ENCODE data around the gene CUL2. TPM values are rescaled to one million over a fixed set of nuclear protein-coding genes. Genes with fewer than 3 reads are reported as not detected.

The CUL2 gene
- total RNA-seq, 1 experiment from 2014 or later: 36.1 TPM

GRCh38 chr10:35130663-35131062 lies 40.5 kb upstream of the CUL2 start:
- ChIA-PET CTCF (no interaction called here), POLR2A (no interaction called here), RAD21 (ENCODE audit: low non-redundant PET in 1 of 2, low total read pairs in 2 of 2, uncharacterized antibody in 2 of 2, unreplicated experiment in 2 of 2) (no interaction called here)
- H2AFZ ChIP-seq (ENCODE audit: low read depth, low read length, poor library complexity, severe bottlenecking): no peak overlapping the region
- H3K79me2 ChIP-seq (ENCODE audit: insufficient read depth, low read length): peaks cover 35% of the 10 kb centered on the region
- no peak overlapping the region for H3K4me3 ChIP-seq (replicated peaks in 1 of 2; ENCODE audit: low read depth in 1 of 2, low read length in 2 of 2)
- no peaks in the 10 kb centered on the region for H3K9me2 ChIP-seq (ENCODE audit: insufficient read depth)
- intact Hi-C loops (cut with micrococcal nuclease): no loop called here
- H3K36me3 ChIP-seq (ENCODE audit: control insufficient read depth in 1 of 2, insufficient read depth in 2 of 2, low read length in 2 of 2): no peaks in the 10 kb centered on the region
- no peaks in the 10 kb centered on the region for H3K9me3 ChIP-seq (ENCODE audit: control insufficient read depth in 1 of 2, insufficient read depth in 1 of 2, low read depth in 1 of 2, low read length in 2 of 2)
- TF ChIP-seq CTCF (IDR thresholded peaks at IDR 0.05 in 2 of 3, conservative IDR thresholded peaks at IDR 0.05 in 1 of 3; ENCODE audit: borderline replicate concordance in 1 of 3, insufficient read depth in 1 of 3, low read depth in 2 of 3, low read length in 2 of 3) (no peak), ELF1 (IDR thresholded peaks at IDR 0.05; ENCODE audit: borderline replicate concordance, low read depth) (no peak), TCF7L2 (IDR thresholded peaks at IDR 0.05; ENCODE audit: borderline replicate concordance, extremely low read depth, insufficient read depth, insufficient read length) (no peak), YY1 (IDR thresholded peaks at IDR 0.05; ENCODE audit: extremely low read depth, insufficient replicate concordance, low read depth, low read length) (no peak)
- H3K4me1 ChIP-seq (ENCODE audit: control insufficient read depth in 1 of 2, insufficient read depth in 2 of 2, low read length in 2 of 2): peaks cover 3 to 21% of the 10 kb centered on the region in 2 experiments; a peak in 3 of 4 replicates
- no peak overlapping the region for H3K4me2 ChIP-seq (ENCODE audit: low read length)
- no TSS peak for BruUV-seq (replicated peaks)
- H3K9ac ChIP-seq (ENCODE audit: low read length): no peak overlapping the region
- DNase-seq (ENCODE audit: low read depth, low spot score) (no peak), ATAC-seq (no peak)
- no peaks in the 10 kb centered on the region for H4K20me1 ChIP-seq (ENCODE audit: insufficient read depth)
- H3K27me3 ChIP-seq (ENCODE audit: insufficient read depth, low read length): no peaks in the 10 kb centered on the region
- H3K27ac ChIP-seq (ENCODE audit: low read depth, low read length): no peak overlapping the region

GRCh38 chr10:35129185-35129674 lies 39.1 kb upstream of the CUL2 start:
- Histone ChIP-seq H3K4me1 (ENCODE audit: control insufficient read depth in 1 of 2, insufficient read depth in 2 of 2, low read length in 2 of 2) (peaks cover 3 to 21% of the 10 kb centered on the region in 2 experiments; a peak in 3 of 4 replicates), H3K79me2 (ENCODE audit: insufficient read depth, low read length) (peaks cover 35% of the 10 kb centered on the region), H3K4me2 (ENCODE audit: low read length) (peak overlapping the region; percentile 85; the same call in 1 of the 2 replicates), H3K4me3 (replicated peaks in 1 of 2; ENCODE audit: low read depth in 1 of 2, low read length in 2 of 2) (no peak overlapping the region; a peak in 1 of 4 replicates), H3K27ac (ENCODE audit: low read depth, low read length) (no peak overlapping the region), H3K36me3 (ENCODE audit: control insufficient read depth in 1 of 2, insufficient read depth in 2 of 2, low read length in 2 of 2) (no peaks in the 10 kb centered on the region), H4K20me1 (ENCODE audit: insufficient read depth) (no peaks in the 10 kb centered on the region), H3K9me3 (ENCODE audit: control insufficient read depth in 1 of 2, insufficient read depth in 1 of 2, low read depth in 1 of 2, low read length in 2 of 2) (no peaks in the 10 kb centered on the region), H3K9ac (ENCODE audit: low read length) (no peak overlapping the region), H3K27me3 (ENCODE audit: insufficient read depth, low read length) (no peaks in the 10 kb centered on the region), H2AFZ (ENCODE audit: low read depth, low read length, poor library complexity, severe bottlenecking) (no peak overlapping the region), H3K9me2 (ENCODE audit: insufficient read depth) (no peaks in the 10 kb centered on the region)
- DNase-seq (ENCODE audit: low read depth, low spot score) (no peak), ATAC-seq (no peak)
- ChIA-PET CTCF (interaction anchor here (0.9 kb wide), 1 partner anchor 66 kb away, joined by 3 read pairs; no protein-coding TSS in a partner anchor), RAD21 (ENCODE audit: low non-redundant PET in 1 of 2, low total read pairs in 2 of 2, uncharacterized antibody in 2 of 2, unreplicated experiment in 2 of 2) (no interaction called here), POLR2A (no interaction called here)
- intact Hi-C loops (cut with micrococcal nuclease): no loop called here
- BruUV-seq (replicated peaks): no TSS peak
- no peak for TF ChIP-seq REST (IDR thresholded peaks at IDR 0.05; ENCODE audit: low read depth)
- no peak for TF ChIP-seq SP1 (IDR thresholded peaks at IDR 0.05; ENCODE audit: low read depth)
- no peak for TF ChIP-seq ZNF274 (IDR thresholded peaks at IDR 0.05; ENCODE audit: low read depth, low read length)
- no peak for TF ChIP-seq RAD21 (IDR thresholded peaks at IDR 0.05; ENCODE audit: low read depth)
- TF ChIP-seq EZH2phosphoT487 (IDR thresholded peaks at IDR 0.05; ENCODE audit: borderline replicate concordance): no peak
- no peak for TF ChIP-seq EGR1 (IDR thresholded peaks at IDR 0.05; ENCODE audit: low read depth)
- TF ChIP-seq CEBPB (IDR thresholded peaks at IDR 0.05; ENCODE audit: low read depth): no peak
- TF ChIP-seq POLR2A (IDR thresholded peaks at IDR 0.05; ENCODE audit: borderline replicate concordance, extremely low read depth, insufficient read depth, insufficient read length): no peak
- TF ChIP-seq SIN3A (IDR thresholded peaks at IDR 0.05; ENCODE audit: low read depth): no peak
- TF ChIP-seq EZH2 (IDR thresholded peaks at IDR 0.05): no peak
- no peak for TF ChIP-seq JUND (IDR thresholded peaks at IDR 0.05)

Data from HCT116 (cell line).